HG02571 (cell line): ENCODE measurements around the gene EMILIN2.

Source experiments
- ATAC-seq: cut with Tn5 transposase; IDR thresholded peaks from one replicate; pipeline ENCODE4 v1.9.1; 2021; ENCODE audit warnings: mild to moderate bottlenecking, moderate library complexity; ENCODE audit not compliant: unreplicated experiment

EMILIN2 gene

GRCh38 chr18:2948038-2948437, 101.2 kb downstream of the EMILIN2 start:
- no peak for ATAC-seq

DNA sequence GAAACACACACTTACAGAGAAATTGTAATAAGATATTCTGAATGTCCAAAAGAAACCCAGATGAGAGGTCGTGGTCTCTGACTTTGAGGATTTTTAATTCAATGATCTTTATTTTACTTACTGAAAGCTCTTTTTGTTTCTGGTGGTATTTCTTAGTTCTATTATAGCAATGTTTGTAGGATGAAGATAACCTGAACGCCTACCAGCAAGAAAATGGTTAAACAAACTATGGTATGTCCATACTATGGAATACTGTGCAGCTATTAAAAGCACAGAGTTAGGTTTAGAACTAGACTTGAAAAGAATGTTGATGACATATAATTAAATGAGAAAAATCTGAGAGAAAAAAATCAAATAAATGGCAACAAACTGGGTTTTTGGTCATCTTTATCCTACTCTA, 105.8 kb downstream of the EMILIN2 start:
- ATAC-seq, result no peak

DNA sequence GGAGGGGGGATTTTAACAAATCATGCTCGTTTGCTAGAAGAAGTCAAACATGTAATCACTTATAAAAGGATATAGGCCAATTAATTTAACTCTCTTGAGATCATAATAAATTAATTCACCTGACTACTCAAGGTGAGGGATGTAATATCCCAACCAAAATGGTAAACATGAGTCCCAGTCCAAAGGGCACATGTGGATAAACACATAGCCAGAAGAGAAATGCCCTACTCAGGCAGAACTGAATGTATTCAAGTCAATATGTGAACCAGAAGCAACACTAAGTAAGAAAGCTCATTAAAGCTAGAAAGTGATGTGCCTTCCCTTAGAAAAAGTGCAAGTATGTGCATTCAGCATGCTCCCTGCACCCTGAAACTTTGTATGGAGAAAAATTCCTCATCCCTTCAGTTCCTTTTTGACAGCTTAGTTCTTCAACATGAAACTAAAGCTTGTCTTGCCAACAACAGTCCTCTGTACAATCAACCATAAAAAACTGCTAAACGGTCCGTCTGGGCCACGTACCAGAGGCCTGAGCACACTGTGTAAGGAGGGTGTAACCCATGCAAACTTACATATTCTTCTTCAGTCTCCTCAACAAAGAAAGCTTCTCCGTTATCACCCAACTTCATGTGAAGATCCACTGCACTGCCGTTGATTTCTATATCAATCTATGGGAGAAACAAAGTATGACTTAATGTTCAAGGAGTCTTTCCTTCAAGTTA, 107.3 kb downstream of the EMILIN2 start:
- no peak for ATAC-seq

- ATAC-seq, result no peak
These were observed 108.3 kb downstream of the EMILIN2 start for GRCh38 chr18:2954869-2955645.

DNA sequence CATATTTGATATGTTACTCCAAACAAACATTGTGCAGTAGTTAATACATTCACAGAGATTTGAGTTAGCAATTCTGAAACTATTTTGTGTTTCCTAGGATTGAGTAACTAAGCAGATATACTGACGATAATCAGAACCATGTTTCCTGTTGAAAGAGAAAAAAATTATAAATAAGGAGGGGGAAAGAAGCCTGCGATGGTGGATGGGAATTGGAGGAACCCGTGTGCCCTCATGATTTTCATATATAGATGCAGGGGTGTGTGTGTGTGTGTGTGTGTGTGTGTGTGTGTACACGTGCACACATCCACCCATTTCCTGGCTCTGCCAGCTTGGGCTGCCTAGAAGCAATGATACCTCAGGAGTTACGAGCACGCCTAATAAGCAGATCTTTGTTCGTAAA, 109.2 kb downstream of the EMILIN2 start:
- ATAC-seq, result no peak

DNA sequence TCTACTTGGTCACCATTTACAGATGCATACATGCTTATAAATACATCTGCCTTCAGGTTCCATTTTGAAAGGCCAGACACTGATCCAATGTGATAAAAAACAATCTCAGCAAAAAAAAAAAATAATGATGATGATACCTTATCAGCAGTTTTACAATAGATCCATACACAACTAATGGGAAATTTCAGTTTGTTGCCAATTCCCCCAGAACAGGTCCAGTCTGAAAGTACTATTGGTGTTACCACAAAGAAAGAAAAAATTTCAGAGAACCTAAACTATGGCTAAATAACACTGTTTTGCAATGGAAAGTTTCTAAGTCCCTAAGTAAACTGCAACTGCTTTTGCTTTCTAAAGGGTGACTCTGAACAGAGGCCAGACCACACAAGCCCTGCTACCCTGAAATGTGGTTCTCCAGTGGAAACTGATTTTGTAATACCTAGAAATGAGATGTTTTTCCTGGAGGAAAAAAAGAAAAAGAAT, 112.1 kb downstream of the EMILIN2 start:
- ATAC-seq, result peak; percentile 45

DNA sequence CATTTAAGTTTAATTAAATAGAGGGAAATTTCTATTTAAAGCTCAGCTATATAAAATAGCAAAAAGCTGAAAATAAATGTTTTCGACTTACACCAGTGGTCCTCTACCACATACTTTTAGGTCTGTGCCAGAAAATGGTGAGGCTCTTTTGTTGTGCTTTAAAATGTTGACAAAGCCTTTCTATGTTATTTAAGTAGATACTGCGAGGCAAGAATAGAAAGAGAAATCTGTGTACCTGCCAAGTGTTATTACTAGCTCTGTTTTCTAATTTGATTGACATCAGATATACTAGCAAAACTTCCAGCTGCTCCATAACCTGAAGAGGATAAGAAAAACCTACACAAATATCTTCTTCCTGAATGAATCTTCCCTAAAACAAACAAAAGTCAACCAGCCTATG, 112.5 kb downstream of the EMILIN2 start:
- no peak for ATAC-seq

- no peak for ATAC-seq
These were observed 114.3 kb downstream of the EMILIN2 start for GRCh38 chr18:2960983-2961696.

DNA sequence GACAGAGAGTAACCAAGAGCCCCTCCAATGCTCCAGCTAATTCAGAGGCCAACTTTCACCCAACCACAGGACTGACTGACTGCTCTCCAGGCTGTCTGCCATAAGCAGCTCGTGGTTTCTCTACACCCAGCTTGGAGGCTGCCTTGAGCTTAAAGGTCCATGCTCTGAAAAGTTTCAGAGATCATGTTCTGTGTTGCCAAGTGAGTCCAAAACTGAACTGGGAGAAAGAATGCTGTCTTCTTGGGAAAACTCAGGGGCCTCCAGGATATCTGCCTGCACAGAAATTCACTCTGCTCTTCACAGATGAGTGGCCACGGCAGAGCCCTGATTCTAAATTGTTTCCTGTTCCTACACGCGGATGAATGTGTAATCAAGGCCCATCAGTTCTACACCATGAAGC, 115.0 kb downstream of the EMILIN2 start:
- ATAC-seq, result no peak

GRCh38 chr18:2963048-2963447, 116.2 kb downstream of the EMILIN2 start:
- ATAC-seq, result no peak

GRCh38 chr18:2964361-2965010, 117.7 kb downstream of the EMILIN2 start:
- no peak for ATAC-seq
